SHP77 treated with DMSO at 0.1 percent for 48 hours (cell line): Measurements from ENCODE around the gene ARL15.
"Not testable (repeated sequence)": the region's sequence is repeated elsewhere in the genome, so short reads cannot be mapped to it uniquely, and the experiment has no call there.

Experiments
- DNase-seq: peaks from one replicate; lab custom pipeline; 2025; lab: John Stamatoyannopoulos, UW

Gene ARL15

DNA sequence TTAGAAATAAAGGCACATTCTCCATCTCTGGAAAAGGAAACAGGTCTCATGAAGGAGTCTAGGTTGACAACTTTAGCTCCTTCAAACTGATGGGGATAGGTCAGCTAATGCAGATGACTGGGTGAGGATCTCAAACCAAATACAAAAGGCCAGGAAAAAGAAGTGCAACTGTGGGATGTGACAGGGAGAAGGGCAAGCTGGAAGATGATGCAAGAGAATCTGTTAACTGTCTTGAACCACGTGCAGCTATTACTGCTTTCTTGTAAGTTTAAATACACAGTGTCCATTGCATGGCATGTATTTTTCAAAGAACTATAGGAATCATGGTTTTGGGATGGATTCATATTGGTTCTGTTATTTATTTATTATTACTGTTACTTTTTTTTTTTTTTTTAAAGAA, 418.1 kb downstream of the ARL15 start:
- DNase-seq: no peak

DNA sequence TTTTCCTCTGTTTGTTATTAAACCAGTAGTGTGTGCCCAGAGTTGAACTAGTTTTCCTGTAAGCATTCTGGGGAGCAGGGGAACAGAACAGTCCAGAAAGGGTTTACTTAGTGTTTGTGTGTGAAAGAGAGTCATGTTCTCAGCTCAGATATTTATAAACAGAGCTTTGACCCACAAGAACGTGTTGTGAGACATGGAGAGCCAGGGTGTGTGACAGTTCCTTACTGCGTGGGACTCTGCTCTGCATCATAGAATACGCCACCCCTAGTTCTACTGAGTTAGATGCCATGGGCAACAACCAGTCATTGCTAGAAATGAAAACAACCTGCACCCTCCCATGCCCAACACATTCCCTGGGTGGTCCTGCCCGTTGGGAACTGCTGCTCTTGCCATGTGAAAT, 419.2 kb downstream of the ARL15 start:
- DNase-seq: no peak

DNA sequence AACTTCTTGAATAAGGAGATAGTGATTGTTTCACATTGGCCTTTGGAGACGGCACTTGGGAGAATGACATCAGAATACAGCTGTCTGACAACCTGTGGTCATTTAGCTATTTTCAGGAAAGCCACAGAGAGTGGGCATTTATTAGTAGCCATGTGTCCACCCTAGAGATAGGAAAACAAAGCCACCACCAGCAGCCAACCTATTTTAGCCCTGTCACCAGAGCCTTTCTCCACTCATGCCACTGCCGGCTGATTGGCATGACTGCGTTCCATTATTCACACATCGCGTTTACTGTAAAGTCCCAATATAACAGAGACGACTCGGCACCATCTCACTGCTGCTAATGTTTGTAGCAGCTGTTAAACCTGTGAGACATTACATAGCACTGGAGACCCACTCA, 419.9 kb downstream of the ARL15 start:
- no peak for DNase-seq

DNA sequence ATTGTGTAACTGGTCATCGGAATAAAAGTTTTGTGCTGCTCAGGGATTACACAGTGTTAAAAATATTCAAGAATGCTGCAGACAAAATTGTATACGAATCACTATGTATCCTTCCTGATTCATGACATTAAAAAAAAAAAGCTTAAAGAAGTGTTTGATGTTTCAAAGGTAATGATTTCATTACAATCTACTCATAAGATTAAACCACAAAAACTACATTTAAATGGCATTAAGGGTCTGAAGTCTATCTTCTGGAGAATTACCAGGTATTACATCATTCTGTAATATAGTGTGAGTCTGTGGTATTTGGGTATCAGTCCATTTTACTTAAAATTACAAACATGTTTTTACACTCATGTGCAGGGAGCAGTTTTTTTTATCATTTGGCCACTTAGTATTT, 425.5 kb downstream of the ARL15 start:
- no peak for DNase-seq

DNA sequence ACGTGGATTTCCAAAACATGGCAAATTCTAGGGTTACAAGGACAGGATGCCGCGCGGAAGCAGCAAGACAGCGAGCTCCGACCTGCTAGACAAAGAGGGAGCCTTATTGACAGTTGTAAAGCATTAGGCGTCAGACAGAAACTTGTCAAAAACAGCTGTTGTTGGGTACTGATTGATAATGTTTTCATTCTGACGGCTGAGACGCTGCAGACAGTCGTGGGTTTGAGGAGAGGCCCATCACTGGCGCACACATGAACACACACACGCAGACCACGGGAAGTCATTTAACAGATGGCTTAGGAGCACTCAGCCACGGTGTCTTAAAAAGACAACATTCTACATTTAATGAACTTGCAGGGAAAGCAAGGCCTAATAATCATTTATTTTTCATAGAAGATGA, 426.0 kb downstream of the ARL15 start:
- DNase-seq: no peak

DNA sequence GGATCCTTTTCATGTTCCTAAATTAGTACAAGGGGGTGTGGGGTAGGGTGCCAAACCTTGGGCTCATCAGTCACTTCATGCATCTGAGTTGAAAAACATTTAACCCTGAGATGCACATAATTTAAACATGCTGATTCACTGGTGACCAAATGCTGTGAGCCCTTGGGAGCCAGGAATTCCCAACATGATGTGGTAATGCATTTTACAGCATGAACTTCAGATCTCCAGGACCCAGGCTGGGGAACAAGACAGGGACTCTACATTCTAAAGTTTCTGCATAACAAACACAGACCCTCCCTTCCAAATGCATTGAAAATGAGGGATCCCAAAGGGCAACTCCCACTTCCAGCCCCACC, 427.7 kb downstream of the ARL15 start:
- no peak for DNase-seq

DNA sequence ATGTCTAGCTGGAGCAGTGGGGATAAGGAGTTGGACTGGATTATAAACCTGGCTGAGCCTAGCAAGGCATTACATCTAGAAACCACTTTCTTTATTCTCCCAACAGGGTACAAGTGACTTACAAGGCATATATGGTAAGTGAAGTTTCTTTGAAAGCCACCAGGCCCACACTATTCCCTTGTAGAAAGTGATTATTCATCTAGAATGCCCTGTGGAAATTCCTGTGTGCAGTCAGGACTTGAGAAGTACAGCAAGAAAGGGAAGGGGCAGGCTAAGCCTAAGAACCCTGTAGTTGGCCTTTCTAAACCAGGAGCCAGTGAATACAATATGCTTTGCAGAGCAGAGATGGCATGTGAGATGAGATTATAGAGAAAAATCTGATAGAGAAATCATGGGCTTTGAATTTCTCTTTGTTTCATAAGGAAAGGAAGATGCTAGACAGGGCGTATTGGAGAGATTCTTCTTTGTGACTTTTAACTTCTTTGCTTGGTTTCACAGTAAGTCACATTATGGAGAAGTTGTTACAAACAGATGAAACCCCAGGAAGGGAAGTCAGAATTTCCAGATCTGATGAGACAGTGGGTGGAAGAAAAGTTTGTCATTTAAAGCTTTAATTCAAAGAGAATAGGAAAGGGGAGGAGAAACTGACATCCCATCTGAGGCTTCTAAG, 428.2 kb downstream of the ARL15 start:
- DNase-seq: no peak

DNA sequence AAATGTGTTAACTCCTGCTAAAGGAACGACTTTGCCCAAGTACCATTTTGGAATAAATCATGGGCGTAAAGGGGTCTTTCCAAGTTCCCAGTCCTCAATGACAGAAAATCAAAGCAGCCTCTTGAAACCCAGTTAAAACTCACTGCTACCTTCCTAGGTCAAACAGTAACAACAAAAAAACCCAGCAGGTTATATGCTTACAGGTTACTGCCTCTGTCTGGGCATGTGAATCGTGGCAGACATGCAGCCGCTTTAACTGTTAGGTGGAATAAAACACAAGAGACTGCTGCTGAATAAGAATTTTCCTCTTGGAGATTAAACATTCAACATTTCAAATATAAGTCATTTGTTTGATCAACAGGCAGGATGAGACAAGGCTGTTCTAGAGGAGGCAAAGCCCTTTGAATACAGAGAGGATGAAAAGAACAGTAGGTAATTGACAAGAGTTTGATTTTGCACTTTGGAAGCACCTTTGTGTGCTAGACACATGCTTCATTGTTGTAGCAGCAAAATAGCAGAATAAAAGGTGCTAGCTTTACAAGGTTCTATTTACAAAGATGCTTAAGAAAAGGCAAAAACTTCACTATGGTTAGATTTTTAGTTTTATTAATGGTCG, 430.6 kb downstream of the ARL15 start:
- DNase-seq: no peak

DNA sequence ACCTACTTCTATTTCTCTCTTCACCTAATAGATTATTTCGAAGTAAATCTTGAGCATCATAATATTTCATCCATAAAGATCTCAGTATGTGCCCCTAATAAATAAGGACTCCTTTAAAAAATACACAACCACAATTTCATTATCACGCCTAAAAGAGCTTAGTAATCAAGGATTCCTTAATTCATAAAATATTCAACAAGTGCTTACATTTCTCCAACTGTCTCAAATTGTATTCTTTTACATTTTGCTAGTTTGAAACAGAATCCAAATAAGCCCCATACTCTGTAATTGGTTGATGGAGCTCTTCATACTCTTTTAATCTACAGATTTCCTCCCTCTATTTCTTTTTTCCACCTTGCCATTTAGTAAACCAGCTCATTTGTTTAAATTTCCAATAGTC, 432.4 kb downstream of the ARL15 start:
- DNase-seq: no peak

DNA sequence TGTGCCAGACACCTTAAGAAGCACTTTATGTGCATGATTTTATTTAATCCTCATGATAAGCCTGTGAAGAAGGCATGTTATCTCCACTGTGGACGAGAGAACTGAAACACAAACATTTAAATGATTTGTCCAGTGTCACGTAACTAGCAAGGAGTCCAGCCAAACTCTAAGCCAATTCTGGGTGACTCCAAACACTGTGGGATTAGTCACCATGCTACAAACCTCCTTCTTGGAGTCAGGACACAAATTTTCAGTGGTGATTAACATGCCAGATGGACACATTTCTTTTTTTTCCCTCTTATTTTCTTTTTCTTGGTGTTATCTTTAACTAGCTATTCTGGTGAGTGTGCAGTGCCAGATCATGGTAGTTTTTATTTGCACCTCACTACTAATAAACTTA, 433.1 kb downstream of the ARL15 start:
- DNase-seq: no peak

DNA sequence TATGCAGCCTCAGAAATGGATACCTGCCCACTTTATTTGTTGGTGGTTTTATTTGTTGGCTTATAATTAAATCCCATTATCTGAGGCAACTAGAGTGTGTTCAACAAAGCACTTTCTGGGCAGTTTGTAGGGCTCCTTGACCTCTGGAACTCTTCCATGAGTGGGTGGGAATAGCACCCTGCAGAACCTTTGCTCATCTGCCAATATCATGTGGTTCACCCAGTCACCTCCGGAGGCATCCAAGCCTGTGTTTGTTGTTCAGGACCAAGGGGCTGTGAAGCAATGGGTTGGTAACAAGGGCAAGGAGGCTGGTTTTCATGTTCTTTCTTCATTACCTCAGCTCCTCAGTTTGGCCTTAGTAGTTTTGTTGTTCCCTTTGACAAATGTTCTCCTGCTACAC, 436.0 kb downstream of the ARL15 start:
- DNase-seq: no peak

DNA sequence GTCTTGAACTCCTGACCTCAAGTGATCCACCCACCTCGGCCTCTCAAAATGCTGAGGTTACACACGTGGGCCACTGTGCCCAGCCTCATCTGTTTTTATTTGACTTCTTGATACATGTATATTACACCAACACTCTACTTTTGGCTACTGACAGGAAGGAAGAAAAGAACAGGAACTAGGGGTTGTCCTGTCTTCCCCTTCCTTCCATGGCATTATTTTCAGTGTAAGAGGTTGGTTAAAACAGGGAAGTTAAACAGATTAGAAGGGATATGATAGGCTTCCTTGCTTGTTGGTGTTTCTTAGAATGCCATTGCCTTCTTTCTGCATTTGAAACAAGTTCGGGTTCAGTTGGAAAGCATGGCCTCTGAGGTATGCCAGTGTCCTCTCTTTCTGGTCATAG, 437.1 kb downstream of the ARL15 start:
- DNase-seq: no peak

DNA sequence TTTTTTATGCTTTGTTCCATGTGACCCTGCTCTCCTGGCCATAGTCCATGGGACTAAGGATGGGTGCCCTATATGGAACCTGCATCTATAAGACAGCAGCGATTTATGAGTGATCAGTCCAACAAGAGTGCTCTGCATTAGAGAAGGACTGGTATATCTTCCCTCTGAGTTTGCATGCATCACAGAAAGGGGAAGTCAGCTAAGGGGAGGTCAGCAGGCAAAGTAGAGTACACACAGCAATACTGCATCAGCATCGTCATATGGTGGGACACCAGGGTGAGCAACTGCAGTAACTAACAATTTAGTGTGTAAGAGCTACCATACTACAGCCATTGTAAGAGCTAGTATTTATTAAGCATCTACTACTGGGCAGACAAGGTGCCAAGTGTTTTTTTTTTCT, 438.6 kb downstream of the ARL15 start:
- DNase-seq: no peak

DNA sequence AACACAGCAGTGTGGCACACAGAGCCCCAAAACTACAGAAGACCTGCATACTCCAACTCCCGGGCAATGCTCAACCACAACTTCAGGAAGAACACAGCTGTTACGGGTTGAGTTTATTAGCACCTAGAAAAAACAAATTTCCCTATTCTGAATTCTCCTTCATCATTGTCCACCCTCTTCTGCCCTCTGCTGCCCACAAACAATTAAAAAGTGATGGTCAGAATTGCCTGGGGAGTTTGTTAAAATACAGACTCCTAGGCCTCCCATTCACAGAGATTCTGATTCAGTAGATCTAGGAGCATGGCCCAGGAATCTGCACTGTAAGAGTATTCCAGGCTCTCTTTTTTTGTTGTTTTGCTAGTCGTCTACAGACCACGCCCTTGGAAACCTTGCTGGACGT, 439.3 kb downstream of the ARL15 start:
- DNase-seq: no peak

DNA sequence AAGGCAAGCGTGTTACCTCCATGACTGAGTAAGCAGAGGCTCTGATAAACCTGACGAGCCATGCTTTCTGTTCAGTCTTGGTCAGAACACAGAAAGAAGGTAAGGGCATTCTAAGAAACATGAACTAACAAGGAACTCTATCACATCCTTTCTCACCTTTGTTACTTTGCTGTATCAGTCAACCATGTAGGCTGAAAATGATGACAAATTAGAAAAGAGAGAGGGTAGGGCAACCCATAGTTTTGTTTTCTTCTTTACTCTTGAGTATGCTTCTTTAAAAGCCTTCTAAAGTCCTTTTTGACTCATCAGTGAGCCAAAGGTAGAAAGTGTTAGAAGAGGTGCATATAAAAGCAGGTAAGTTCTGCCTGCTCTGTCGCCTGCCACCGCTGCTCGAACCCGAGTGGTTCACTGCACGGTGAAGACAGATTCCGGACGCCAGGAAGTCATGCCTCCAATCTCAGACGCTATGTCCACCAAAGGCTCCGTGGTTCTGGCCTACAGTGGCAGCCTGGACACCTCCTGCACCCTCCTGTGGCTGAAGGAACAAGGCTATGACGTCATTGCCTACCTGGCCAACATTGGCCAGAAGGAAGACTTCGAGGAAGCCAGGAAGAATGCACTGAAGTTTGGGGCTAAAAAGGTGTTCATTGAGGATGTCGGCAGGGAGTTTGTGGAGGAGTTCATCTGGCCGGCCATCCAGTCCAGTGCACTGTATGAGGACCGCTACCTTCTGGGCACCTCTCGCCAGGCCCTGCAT, 451.5 kb downstream of the ARL15 start:
- no peak for DNase-seq

DNA sequence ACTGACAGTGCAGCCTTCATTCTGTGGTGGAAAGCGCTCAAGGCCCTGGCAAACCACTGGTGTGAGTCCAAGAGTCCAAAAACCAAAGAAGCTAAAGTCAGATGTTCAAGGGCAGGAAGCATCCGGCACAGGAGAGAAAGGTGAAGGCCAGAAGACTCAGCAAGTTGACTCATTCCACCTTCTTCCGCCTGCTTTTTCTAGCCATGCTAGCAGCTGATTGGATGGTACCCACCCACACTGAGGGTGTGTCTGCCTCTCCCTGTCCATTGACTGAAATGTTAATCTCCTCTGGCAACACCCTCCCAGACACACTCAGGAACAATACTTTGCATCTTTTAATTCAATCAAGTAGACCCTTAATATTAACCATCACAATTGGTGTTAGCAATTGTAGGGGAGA, 453.9 kb downstream of the ARL15 start:
- no peak for DNase-seq

DNA sequence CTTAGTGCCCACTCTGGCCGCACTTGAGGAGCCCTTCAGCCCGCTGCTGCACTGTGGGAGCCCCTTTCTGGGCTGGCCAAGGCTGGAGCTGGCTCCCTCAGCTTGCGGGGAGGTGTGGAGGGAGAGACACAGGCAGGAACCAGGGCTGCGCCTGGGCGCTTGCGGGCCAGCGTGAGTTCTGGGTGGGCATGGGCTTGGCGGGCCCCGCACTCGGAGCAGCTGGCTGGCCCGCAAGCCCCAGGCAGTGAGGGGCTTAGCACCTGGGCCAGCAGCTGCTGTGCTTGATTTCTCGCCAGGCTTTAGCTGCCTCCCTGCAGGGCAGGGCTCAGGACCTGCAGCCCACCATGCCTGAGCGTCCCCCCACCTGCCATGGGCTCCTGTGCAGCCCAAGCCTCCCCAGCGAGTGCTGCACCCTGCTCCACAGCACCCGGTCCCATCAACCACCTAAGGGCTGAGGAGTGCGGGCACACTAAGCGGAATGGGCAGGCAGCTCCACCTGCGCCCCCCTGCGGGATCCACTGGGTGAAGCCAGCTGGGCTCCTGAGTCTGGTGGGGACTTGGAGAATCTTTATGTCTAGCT, 473.4 kb downstream of the ARL15 start:
- DNase-seq: not testable (repeated sequence)

DNA sequence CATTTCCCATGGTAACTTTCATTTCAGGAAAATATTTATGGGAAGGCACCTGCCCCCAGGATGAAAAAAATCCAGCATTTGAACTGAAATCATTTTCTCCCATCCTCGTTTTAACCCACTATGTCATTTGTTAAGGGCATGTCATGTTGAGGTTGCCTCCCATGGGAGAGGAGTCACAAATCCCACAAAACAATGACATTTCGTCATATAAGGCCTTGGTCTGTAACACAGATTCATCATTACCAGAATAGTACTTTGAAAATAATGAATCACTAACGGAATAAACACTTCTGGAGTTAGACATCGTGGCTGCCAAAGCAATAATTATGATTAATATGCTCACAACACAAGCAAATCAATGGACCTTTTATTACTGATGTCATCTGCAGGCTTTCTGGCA, 475.9 kb downstream of the ARL15 start:
- DNase-seq: no peak
